Activated B cell treated with CpG ODN at 0.5 μM for 24 hours (primary cell): Measurements from ENCODE around the gene MRPS5. TPM values are rescaled to one million over a fixed set of nuclear protein-coding genes. Genes with fewer than 3 reads are reported as not detected.
"Not testable (repeated sequence)": the region's sequence is repeated elsewhere in the genome, so short reads cannot be mapped to it uniquely, and the experiment has no call there.

Experiments
- ATAC-seq: fragments of 200-7000 bp; cut with Tn5 transposase; one replicate; pipeline ENCODE4 v1.10.0; 2021; ENCODE audit warnings: low read depth, mild to moderate bottlenecking, moderate library complexity
- CTCF ChIA-PET: fragments of 350-600 bp; sonication (Branson Sonifier 250); formaldehyde crosslinking; loops from one replicate; lab custom pipeline; 2021; ENCODE audit warnings: antibody characterized with exemption; lab: Charles Lee
- POLR2A ChIA-PET: fragments of 350-600 bp; sonication (Branson Sonifier 250); formaldehyde crosslinking; loops from one replicate; lab custom pipeline; 2021; ENCODE audit warnings: antibody characterized with exemption; lab: Charles Lee
- DNase-seq: peaks from one replicate; pipeline ENCODE4 v3.0.0; 2022
- H3K27ac Mint-ChIP-seq: one replicate; pipeline ENCODE4 v1.8.0; 2020; ENCODE audit warnings: mixed read lengths
- H3K27me3 Mint-ChIP-seq: one replicate; pipeline ENCODE4 v1.8.0; 2021; ENCODE audit warnings: mixed read lengths
- H3K36me3 Mint-ChIP-seq: one replicate; pipeline ENCODE4 v1.8.0; 2021; ENCODE audit warnings: low read depth, mixed read lengths
- H3K4me1 Mint-ChIP-seq: one replicate; pipeline ENCODE4 v1.8.0; 2021; ENCODE audit warnings: mixed read lengths
- H3K4me3 Mint-ChIP-seq: one replicate; pipeline ENCODE4 v1.8.0; 2020; ENCODE audit warnings: mild to moderate bottlenecking, mixed read lengths
- H3K9me3 Mint-ChIP-seq: one replicate; pipeline ENCODE4 v1.8.0; 2020; ENCODE audit warnings: mixed read lengths
- intact Hi-C: fragments of 100-400 bp; cut with micrococcal nuclease; formaldehyde crosslinking; loops from one replicate; pipeline ENCODE4 v1.15.1; 2024
- total RNA-seq: library from RNA; stranded (reverse); gene quantifications from 2 replicates; pipeline ENCODE4 v1.2.3, GENCODE V29; 2022
- TF ChIP-seq, protein P1 (sequence below): fragments of 200-600 bp; IDR thresholded peaks from one replicate; pipeline ENCODE4 v1.8.0; 2022; ENCODE audit warnings: antibody characterized with exemption, mild to moderate bottlenecking

The MRPS5 gene
- total RNA-seq, 1 donor from 2014 or later = 44.4 TPM

DNA sequence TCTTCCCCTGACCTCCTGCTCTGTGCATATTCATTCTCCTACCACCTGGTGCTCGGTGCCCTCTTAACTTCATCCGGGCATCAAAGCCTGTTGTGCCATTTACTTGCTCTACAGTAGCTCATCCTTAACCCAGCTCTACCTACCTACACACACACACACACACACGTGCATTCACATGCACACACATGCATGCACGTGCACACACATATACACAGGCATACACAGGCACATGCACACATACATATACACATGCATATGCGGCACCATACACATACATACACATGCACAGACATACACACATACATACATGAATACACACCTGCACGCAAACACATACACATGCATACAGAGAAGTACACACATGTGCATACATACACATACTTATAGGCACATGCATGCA, 81.6 kb downstream of the MRPS5 start:
- TF ChIP-seq, protein P1, sequence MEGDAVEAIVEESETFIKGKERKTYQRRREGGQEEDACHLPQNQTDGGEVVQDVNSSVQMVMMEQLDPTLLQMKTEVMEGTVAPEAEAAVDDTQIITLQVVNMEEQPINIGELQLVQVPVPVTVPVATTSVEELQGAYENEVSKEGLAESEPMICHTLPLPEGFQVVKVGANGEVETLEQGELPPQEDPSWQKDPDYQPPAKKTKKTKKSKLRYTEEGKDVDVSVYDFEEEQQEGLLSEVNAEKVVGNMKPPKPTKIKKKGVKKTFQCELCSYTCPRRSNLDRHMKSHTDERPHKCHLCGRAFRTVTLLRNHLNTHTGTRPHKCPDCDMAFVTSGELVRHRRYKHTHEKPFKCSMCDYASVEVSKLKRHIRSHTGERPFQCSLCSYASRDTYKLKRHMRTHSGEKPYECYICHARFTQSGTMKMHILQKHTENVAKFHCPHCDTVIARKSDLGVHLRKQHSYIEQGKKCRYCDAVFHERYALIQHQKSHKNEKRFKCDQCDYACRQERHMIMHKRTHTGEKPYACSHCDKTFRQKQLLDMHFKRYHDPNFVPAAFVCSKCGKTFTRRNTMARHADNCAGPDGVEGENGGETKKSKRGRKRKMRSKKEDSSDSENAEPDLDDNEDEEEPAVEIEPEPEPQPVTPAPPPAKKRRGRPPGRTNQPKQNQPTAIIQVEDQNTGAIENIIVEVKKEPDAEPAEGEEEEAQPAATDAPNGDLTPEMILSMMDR = no peak
- no peak for ATAC-seq
- H3K9me3 Mint-ChIP-seq = peaks cover 17% of the 10 kb centered on the region
- no peaks in the 10 kb centered on the region for H3K36me3 Mint-ChIP-seq
- H3K4me3 Mint-ChIP-seq = no peak overlapping the region
- ChIA-PET POLR2A (no interaction called here), CTCF (no interaction called here)
- H3K27me3 Mint-ChIP-seq = peaks cover 5% of the 10 kb centered on the region
- DNase-seq = no peak
- H3K4me1 Mint-ChIP-seq = no peaks in the 10 kb centered on the region
- intact Hi-C loops = no loop called here
- H3K27ac Mint-ChIP-seq = no peak overlapping the region

- DNase-seq = no peak
- POLR2A ChIA-PET = no interaction called here
- peaks cover 5% of the 10 kb centered on the region for H3K27me3 Mint-ChIP-seq
Observed at GRCh38 chr2:95039363-95039762, 82.2 kb downstream of the MRPS5 start.

GRCh38 chr2:95038635-95039298, 82.8 kb downstream of the MRPS5 start:
- intact Hi-C loops = no loop called here
- Mint-ChIP-seq H3K9me3 (peaks cover 17% of the 10 kb centered on the region), H3K27ac (no peak overlapping the region), H3K36me3 (no peaks in the 10 kb centered on the region), H3K27me3 (no peaks in the 10 kb centered on the region), H3K4me3 (no peak overlapping the region), H3K4me1 (no peaks in the 10 kb centered on the region)
- ChIA-PET POLR2A (no interaction called here), CTCF (no interaction called here)
- ATAC-seq (no peak), DNase-seq (no peak)
- TF ChIP-seq, protein P1 = no peak

More at GRCh38 chr2:95039363-95039762, 82.2 kb downstream of the MRPS5 start:
- peaks cover 17% of the 10 kb centered on the region for H3K9me3 Mint-ChIP-seq
- no peaks in the 10 kb centered on the region for H3K4me1 Mint-ChIP-seq
- ATAC-seq = no peak
- no peak overlapping the region for H3K4me3 Mint-ChIP-seq
- TF ChIP-seq, protein P1 = no peak
- no peaks in the 10 kb centered on the region for H3K36me3 Mint-ChIP-seq
- CTCF ChIA-PET = no interaction called here
- intact Hi-C loops = no loop called here
- no peak overlapping the region for H3K27ac Mint-ChIP-seq

- H3K36me3 Mint-ChIP-seq, H3K4me1 Mint-ChIP-seq, CTCF ChIA-PET, POLR2A ChIA-PET, intact Hi-C loops, ATAC-seq, H3K27ac Mint-ChIP-seq, DNase-seq, H3K27me3 Mint-ChIP-seq, H3K4me3 Mint-ChIP-seq: not testable (repeated sequence)
- peaks cover 17% of the 10 kb centered on the region for H3K9me3 Mint-ChIP-seq
Observed at GRCh38 chr2:95037841-95038585, 83.6 kb downstream of the MRPS5 start.

DNA sequence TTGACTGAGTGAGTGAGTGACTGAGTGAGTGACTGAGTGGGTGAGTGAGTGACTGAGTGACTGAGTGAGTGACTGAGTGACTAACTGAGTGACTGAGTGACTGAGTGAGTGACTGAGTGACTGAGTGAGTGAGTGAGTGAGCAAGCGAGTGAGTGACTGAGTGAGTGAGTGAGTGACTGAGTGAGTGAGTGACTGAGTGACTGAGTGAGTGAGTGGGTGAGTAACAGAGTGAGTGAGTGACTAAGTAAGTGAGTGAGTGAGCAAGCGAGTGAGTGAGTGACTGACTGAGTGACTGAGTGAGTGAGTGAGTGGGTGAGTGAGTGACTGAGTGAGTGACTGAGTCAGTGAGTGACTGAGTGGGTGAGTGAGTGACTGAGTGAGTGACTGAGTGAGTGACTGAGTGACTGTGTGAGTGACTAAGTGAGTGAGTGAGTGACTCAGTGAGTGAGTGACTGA, 84.2 kb downstream of the MRPS5 start:
- no peak for ATAC-seq
- DNase-seq = no peak
- Mint-ChIP-seq H3K4me1 (no peaks in the 10 kb centered on the region), H3K27ac (no peak overlapping the region), H3K9me3 (peaks cover 17% of the 10 kb centered on the region), H3K27me3 (no peaks in the 10 kb centered on the region), H3K4me3 (no peak overlapping the region), H3K36me3 (no peaks in the 10 kb centered on the region)
- intact Hi-C loops = no loop called here
- CTCF ChIA-PET = no interaction called here
- TF ChIP-seq, protein P1 = no peak
- POLR2A ChIA-PET = no interaction called here
